Stimulated activated CD8-positive, alpha-beta memory T cell treated with anti-CD3 and anti-CD28 coated beads, Interleukin-7, amount 100 ng/mL, for 24 hours (primary cell): ENCODE data around the gene SLC13A1.
"Not testable (repeated sequence)": the region's sequence is repeated elsewhere in the genome, so short reads cannot be mapped to it uniquely, and the experiment has no call there.

Source experiments
- DNase-seq: peaks from one replicate; pipeline ENCODE4 v3.0.0-alpha.2; 2020; ENCODE audit warnings: low read depth

The SLC13A1 gene, protein sequence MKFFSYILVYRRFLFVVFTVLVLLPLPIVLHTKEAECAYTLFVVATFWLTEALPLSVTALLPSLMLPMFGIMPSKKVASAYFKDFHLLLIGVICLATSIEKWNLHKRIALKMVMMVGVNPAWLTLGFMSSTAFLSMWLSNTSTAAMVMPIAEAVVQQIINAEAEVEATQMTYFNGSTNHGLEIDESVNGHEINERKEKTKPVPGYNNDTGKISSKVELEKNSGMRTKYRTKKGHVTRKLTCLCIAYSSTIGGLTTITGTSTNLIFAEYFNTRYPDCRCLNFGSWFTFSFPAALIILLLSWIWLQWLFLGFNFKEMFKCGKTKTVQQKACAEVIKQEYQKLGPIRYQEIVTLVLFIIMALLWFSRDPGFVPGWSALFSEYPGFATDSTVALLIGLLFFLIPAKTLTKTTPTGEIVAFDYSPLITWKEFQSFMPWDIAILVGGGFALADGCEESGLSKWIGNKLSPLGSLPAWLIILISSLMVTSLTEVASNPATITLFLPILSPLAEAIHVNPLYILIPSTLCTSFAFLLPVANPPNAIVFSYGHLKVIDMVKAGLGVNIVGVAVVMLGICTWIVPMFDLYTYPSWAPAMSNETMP

GRCh38 chr7:123199883-123200282, at the start of gene SLC13A1:
Gene SLC13A1, minus strand, starts transcription at chr7:123199969. Its CDS starts 23 bp downstream, at chr7:123199946.
- no peak for DNase-seq

DNA sequence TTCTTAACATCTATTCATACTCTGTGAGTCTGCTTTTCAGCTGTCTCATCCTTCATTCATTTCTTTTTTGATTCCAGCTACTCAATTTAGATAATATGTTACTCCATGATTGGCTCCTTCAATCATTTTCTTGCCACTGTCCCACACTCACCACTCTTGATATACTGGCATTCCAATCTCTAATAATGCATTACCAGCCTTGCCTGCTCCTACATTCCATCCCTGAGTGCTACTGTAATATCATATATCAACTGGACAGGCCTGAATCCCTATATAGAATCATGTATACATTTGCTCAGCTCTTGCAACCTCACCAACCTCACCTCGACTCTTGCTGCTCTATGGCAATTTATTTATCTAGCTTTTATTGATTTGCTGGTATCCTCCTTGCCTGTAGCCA, 45.0 kb upstream of the SLC13A1 start:
- no peak for DNase-seq

GRCh38 chr7:123242467-123243092, 42.8 kb upstream of the SLC13A1 start:
- no peak for DNase-seq

GRCh38 chr7:123241809-123242208, 42.0 kb upstream of the SLC13A1 start:
- DNase-seq: no peak

DNA sequence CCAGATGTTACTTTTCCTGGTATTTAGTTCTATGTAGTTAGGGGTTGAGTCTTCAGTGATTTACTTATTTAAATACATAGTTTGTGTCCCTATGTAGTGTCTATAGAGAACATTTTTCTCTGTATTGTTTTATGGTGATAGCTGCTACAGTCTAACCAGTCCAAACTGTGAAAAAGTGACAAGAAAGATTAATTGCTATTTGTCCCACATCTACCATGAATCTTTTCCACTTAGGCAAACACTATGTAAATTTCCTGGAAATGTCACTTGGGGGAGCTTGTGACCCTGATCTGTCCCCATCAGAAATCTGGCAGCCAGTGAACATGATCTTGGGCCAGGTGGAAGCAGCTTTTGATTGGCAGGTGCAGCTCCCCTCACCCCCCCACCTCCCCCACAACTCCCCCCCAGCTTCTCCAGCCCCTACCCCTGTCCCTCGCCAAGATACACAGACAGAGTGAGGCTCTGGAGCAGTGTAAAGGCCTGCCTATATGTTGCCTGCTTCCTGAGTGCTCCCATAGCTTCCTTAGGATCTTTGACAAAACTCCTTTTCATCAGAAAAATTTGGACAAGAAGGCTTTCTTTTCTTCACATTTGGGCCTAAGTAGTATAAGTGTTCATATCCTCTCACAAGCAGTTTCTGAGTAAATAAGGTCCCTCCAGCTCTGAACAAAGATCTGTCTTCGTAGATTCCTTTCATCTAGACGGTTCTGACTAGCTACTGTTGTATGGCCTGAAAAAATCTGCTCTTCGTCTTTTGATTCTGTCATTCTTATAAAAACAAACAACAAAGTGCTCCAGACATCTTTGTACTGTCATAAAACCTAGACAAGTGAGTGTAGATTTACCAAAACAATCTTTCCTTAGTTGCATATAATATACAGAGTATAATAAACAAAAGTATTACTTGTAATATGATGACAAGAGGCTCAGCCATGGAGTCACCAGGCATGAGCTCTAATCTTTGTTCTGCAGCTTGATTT, 31.5 kb upstream of the SLC13A1 start:
- DNase-seq: no peak

GRCh38 chr7:123230603-123231002, 30.8 kb upstream of the SLC13A1 start:
- DNase-seq: no peak

- DNase-seq: no peak
These were observed 30.4 kb upstream of the SLC13A1 start for GRCh38 chr7:123230147-123230546.

DNA sequence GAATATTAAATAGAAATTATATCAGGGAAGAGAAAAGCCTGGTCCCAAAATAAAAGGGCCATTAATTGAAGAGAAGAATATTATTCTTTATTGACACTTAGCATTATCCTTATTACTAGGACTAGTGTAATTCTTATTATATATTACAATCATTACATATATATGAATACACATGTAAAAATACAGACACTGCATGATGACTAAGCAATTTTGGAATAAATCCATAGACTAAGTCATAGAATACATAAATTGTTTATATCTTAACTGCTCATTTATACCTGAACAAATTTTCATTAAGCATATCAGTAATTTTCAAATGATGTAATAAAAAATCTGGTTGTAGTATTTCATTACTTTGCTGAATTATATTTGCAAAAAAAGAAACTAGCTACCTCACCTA, 29.7 kb upstream of the SLC13A1 start:
- DNase-seq: no peak

GRCh38 chr7:123227666-123228065, 27.9 kb upstream of the SLC13A1 start:
- not testable (repeated sequence) for DNase-seq

DNA sequence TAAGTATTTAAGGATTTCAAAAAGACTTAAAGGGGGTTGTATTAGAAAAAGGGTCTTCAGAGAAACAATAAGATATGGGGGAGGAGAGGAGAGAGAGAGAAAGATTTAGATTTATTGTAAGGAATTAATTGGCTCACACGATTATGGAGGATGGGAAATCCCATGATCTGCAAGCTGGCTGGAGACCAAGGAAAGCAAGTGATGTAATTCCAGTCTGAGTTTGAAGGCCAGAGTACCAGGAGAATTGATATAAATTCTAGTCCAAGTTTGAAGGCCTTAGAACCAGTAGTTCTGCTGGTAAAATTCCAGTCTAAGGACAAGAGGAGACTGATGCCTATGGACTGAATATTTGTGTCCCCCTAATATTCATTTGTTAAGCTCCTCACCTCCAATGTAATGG, 20.6 kb upstream of the SLC13A1 start:
- no peak for DNase-seq

- DNase-seq: no peak
These were observed 19.1 kb upstream of the SLC13A1 start for GRCh38 chr7:123218866-123219265.

DNA sequence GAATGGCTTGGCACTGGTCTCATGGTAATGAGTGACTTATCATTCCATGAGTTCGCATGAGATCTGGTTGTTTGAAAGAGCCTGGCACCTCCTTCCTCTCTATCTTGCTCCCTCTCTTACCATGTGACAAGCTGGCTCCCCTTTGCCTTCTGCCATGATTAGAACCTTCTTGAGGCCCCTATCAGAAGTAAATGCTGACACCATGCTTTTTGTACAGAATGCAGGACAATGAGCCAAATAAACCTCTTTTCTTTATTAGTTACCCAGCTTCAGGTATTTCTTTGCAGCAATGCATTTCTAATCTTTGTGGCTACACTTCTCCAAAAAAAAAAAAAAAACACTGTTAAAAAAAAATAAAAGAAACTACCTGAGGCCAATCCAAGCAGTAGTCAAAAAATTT, 17.1 kb upstream of the SLC13A1 start:
- no peak for DNase-seq

DNA sequence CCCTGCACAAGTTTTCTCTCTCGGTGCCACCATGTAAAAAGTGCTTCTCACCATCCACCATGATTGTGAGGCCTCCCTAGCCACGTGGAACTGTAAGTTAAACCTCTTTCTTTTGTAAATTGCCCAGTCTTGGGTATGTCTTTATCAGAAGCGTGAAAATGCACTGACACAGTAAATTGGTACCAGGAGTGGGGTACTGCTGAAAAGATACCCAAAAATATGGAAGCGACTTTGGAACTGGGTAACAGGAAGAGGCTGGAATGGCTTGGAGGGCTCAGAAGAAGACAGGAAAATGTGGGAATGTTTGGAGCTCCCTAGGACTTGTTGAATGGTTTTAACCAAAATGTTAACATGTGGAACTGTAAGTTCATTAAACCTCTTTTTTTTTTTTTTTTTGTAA, 15.6 kb upstream of the SLC13A1 start:
- no peak for DNase-seq

DNA sequence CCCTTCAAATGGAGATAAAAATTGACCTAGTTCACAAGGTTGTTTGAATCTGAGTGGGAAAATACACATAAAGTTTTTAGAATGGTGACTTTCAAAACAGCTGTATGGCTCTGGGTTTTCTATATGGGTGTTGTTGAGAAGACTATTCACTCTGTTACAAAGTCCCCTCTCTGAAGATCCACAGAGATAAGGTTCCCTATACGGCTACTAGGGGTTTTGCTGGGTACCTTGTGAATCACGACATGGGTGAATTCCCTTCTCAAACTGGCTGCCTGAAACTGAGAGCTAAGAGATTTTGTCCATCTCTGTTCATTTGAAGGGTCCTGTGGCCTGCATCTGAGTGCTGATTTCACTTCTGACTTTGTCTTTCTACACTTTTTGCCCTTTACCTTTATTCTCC, 11.8 kb upstream of the SLC13A1 start:
- no peak for DNase-seq

- DNase-seq: no peak
These were observed 11.2 kb upstream of the SLC13A1 start for GRCh38 chr7:123210986-123211385.

GRCh38 chr7:123209786-123210185, 10.0 kb upstream of the SLC13A1 start:
- no peak for DNase-seq

DNA sequence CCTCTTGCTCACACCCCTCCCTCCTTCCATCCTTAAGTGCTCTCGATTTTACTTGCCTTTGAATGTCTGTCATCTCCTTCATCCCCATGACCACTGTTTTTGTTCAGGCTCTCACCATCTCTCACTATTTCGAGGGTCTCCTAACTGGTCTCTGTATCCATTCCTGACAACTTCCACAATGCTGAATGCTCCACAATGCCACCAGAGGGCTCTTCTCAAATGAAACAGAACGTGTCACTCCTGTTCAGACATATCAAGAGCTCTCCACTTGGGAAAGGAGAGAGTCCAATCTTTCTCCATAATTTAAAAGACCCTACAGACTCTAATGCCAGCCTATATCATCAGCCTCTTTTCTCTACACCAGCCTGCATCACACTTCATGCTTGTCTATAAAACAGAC, 9.0 kb upstream of the SLC13A1 start:
- DNase-seq: no peak

GRCh38 chr7:123204206-123204835, 4.6 kb upstream of the SLC13A1 start:
- no peak for DNase-seq

- no peak for DNase-seq
These were observed 2.1 kb upstream of the SLC13A1 start for GRCh38 chr7:123201901-123202300.

DNA sequence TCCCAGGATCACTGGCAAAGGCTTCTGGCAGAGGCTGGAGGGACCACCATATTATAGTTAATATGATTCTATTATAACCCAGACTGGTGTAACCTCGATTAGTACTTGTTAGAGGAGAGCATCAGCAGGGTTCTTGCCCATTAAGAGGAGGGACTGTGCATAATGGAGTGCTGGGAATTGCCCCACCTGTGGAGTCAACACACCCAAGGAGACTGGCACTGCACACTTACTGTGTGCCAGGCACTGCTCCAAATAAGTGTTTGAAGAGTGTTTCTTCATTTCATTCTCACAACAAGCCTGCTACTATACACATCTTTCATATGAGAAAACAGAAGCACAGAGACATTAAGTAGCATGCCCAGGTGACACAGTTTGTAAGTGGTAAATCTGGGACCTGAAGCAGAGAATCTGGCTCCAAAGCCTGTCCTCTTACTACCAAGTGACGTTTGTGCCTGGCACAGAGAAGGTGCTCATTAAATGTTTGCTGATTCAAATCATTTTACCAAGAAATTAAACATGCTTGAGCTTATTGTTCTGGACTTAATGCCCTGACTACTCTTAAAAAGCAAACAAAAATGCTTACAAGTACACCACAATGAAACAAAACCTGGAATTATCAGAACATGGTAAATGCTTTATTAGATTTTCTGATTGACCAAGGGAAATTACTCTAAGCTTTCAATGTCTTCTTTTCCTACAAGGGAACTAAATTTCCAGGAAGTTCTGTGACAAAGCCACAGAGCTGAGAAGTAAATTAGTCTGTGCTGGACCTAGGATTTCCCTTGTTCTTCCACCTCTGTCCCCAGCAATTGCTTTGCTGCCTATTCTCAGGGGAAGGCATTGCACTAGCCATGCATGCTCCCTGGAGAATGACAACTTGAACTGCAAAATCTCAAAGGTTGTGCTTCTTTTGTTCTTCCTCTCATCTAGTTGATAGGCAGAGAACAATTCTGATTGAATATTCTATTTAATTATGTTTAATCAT, 809 bp downstream of the SLC13A1 start:
- DNase-seq: no peak
